HG03439 (cell line): ENCODE measurements around the gene GGT1.
"Not testable (repeated sequence)": the region's sequence is repeated elsewhere in the genome, so short reads cannot be mapped to it uniquely, and the experiment has no call there.

Experiments used
- ATAC-seq: cut with Tn5 transposase; IDR thresholded peaks from one replicate; pipeline ENCODE4 v1.9.1; 2021; ENCODE audit warnings: mild to moderate bottlenecking, moderate library complexity; ENCODE audit not compliant: unreplicated experiment

Gene GGT1

GRCh38 chr22:24583221-24584165 lies 19.5 kb upstream of the GGT1 start:
- no peak for ATAC-seq

- no peak for ATAC-seq
Measured at GRCh38 chr22:24584166-24584790, 18.7 kb upstream of the GGT1 start.

GRCh38 chr22:24584871-24585411 lies 18.1 kb upstream of the GGT1 start:
- no peak for ATAC-seq

GRCh38 chr22:24585461-24585860 lies 17.5 kb upstream of the GGT1 start:
- no peak for ATAC-seq

GRCh38 chr22:24585927-24586546 lies 17.0 kb upstream of the GGT1 start:
- ATAC-seq, result no peak

- ATAC-seq, result no peak
Measured at GRCh38 chr22:24587251-24587650, 15.7 kb upstream of the GGT1 start.

GRCh38 chr22:24587948-24588347 lies 15.0 kb upstream of the GGT1 start:
- ATAC-seq, result no peak

- ATAC-seq, result no peak
Measured at GRCh38 chr22:24588381-24588756, 14.6 kb upstream of the GGT1 start.

- ATAC-seq, result no peak
Measured at GRCh38 chr22:24588757-24589481, 14.1 kb upstream of the GGT1 start.

- ATAC-seq, result no peak
Measured at GRCh38 chr22:24589518-24590030, 13.4 kb upstream of the GGT1 start.

GRCh38 chr22:24590596-24591173 lies 12.3 kb upstream of the GGT1 start:
- ATAC-seq, result no peak

- no peak for ATAC-seq
Measured at GRCh38 chr22:24591286-24591830, 11.6 kb upstream of the GGT1 start.

GRCh38 chr22:24592058-24592850 lies 10.7 kb upstream of the GGT1 start:
- ATAC-seq, result no peak

- ATAC-seq, result peak; percentile 82
Measured at GRCh38 chr22:24592851-24593558, 10.0 kb upstream of the GGT1 start, which contains the start of gene LRRC75B. Gene LRRC75B, minus strand, starts transcription at chr22:24593073. Its CDS starts 34 bp downstream, at chr22:24593039.

- ATAC-seq, result not testable (repeated sequence)
Measured at GRCh38 chr22:24593559-24593835, 9.5 kb upstream of the GGT1 start.

- ATAC-seq, result no peak
Measured at GRCh38 chr22:24593836-24594568, 9.0 kb upstream of the GGT1 start.

GRCh38 chr22:24594569-24595120 lies 8.3 kb upstream of the GGT1 start:
- ATAC-seq, result no peak

GRCh38 chr22:24595228-24595627 lies 7.8 kb upstream of the GGT1 start:
- no peak for ATAC-seq
